ENCODE data around the gene OS9.
"Not testable (repeated sequence)": the region's sequence is repeated elsewhere in the genome, so short reads cannot be mapped to it uniquely, and the experiment has no call there.

OS9 gene

GRCh38 chr12:57672801-57673200, 21.1 kb upstream of the OS9 start:
- TF ChIP-seq POLR2A (IDR thresholded peaks at IDR 0.05; ENCODE audit: low read depth, low read length) = no peak
- no peak for FAIRE-seq
- no peak for DNase-seq (ENCODE audit: insufficient read length, low spot score)

GRCh38 chr12:57674691-57675090, 19.2 kb upstream of the OS9 start:
- no peak for TF ChIP-seq POLR2A (IDR thresholded peaks at IDR 0.05; ENCODE audit: low read depth, low read length)
- no peak for DNase-seq (ENCODE audit: insufficient read length, low spot score)
- FAIRE-seq = no peak

- DNase-seq (ENCODE audit: insufficient read length, low spot score); FAIRE-seq: not testable (repeated sequence)
Measured at GRCh38 chr12:57677947-57678346, 16.0 kb upstream of the OS9 start.

GRCh38 chr12:57679697-57680096, 14.2 kb upstream of the OS9 start:
- no peak for DNase-seq (ENCODE audit: insufficient read length, low spot score)
- FAIRE-seq = no peak
- TF ChIP-seq POLR2A (IDR thresholded peaks at IDR 0.05; ENCODE audit: low read depth, low read length) = no peak

- DNase-seq (ENCODE audit: insufficient read length, low spot score) = no peak
- no peak for TF ChIP-seq POLR2A (IDR thresholded peaks at IDR 0.05; ENCODE audit: low read depth, low read length)
- FAIRE-seq = no peak
Measured at GRCh38 chr12:57687862-57688261, 6.1 kb upstream of the OS9 start.

GRCh38 chr12:57688931-57689330, 5.0 kb upstream of the OS9 start:
- no peak for TF ChIP-seq POLR2A (IDR thresholded peaks at IDR 0.05; ENCODE audit: low read depth, low read length)
- no peak for FAIRE-seq
- DNase-seq (ENCODE audit: insufficient read length, low spot score) = no peak

- DNase-seq (ENCODE audit: insufficient read length, low spot score) = no peak
- no peak for FAIRE-seq
- TF ChIP-seq POLR2A (IDR thresholded peaks at IDR 0.05; ENCODE audit: low read depth, low read length) = no peak
Measured at GRCh38 chr12:57692500-57692899, 1.4 kb upstream of the OS9 start.

- TF ChIP-seq POLR2A (IDR thresholded peaks at IDR 0.05; ENCODE audit: low read depth, low read length) = no peak
- DNase-seq (ENCODE audit: insufficient read length, low spot score) (no peak), FAIRE-seq (no peak)
Measured at GRCh38 chr12:57693317-57693658, 644 bp upstream of the OS9 start.

- DNase-seq (ENCODE audit: insufficient read length, low spot score) = no peak
- FAIRE-seq = no peak
- TF ChIP-seq POLR2A (IDR thresholded peaks at IDR 0.05; ENCODE audit: low read depth, low read length) = no peak
Measured at GRCh38 chr12:57694459-57695019, 607 bp downstream of the OS9 start.

GRCh38 chr12:57695770-57696432, 2.0 kb downstream of the OS9 start:
- no peak for TF ChIP-seq POLR2A (IDR thresholded peaks at IDR 0.05; ENCODE audit: low read depth, low read length)
- DNase-seq (ENCODE audit: insufficient read length, low spot score) (no peak), FAIRE-seq (no peak)

GRCh38 chr12:57697076-57697475, 3.1 kb downstream of the OS9 start:
- no peak for TF ChIP-seq POLR2A (IDR thresholded peaks at IDR 0.05; ENCODE audit: low read depth, low read length)
- FAIRE-seq (no peak), DNase-seq (ENCODE audit: insufficient read length, low spot score) (no peak)

- no peak for TF ChIP-seq POLR2A (IDR thresholded peaks at IDR 0.05; ENCODE audit: low read depth, low read length)
- FAIRE-seq (no peak), DNase-seq (ENCODE audit: insufficient read length, low spot score) (no peak)
Measured at GRCh38 chr12:57698414-57698813, 4.5 kb downstream of the OS9 start.

GRCh38 chr12:57700317-57700716, 6.4 kb downstream of the OS9 start:
- FAIRE-seq = no peak
- DNase-seq (ENCODE audit: insufficient read length, low spot score) = no peak
- TF ChIP-seq POLR2A (IDR thresholded peaks at IDR 0.05; ENCODE audit: low read depth, low read length) = no peak

GRCh38 chr12:57707250-57707649, 13.3 kb downstream of the OS9 start:
- no peak for DNase-seq (ENCODE audit: insufficient read length, low spot score)
- TF ChIP-seq POLR2A (IDR thresholded peaks at IDR 0.05; ENCODE audit: low read depth, low read length) = no peak
- no peak for FAIRE-seq

GRCh38 chr12:57708296-57708695, 14.4 kb downstream of the OS9 start:
- TF ChIP-seq POLR2A (IDR thresholded peaks at IDR 0.05; ENCODE audit: low read depth, low read length) = no peak
- FAIRE-seq (no peak), DNase-seq (ENCODE audit: insufficient read length, low spot score) (no peak)

- DNase-seq (ENCODE audit: insufficient read length, low spot score) = no peak
- no peak for FAIRE-seq
- TF ChIP-seq POLR2A (IDR thresholded peaks at IDR 0.05; ENCODE audit: low read depth, low read length) = no peak
Measured at GRCh38 chr12:57712701-57713100, 18.8 kb downstream of the OS9 start.
